ELF-1 (cell line): Measurements from ENCODE around the gene LRRC37B.
"Not testable (repeated sequence)": the region's sequence is repeated elsewhere in the genome, so short reads cannot be mapped to it uniquely, and the experiment has no call there.

Source experiments
- DNase-seq: peaks from one replicate; pipeline ENCODE4 v3.0.0-alpha.2; 2016; ENCODE audit warnings: low read depth, low spot score

Gene LRRC37B

DNA sequence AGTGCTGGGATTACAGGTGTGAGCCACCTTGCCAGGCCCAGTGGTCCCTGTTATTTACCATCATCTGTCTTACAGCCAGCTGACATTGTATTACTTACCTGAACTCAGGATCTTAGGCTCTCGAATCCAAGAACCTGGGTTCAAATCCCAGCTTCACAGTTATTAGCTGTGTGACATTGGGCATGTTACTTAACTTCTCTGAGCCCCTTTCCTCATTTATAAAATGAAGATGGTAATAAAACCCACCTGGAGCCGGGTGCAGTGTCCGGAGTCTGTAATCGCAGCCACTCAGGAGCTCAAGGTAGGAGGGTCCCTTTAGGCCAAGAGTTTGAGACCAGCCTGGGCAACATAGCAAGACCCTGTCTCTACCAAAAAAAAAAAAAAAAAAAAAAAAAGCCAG lies 79.7 kb downstream of the LRRC37B start:
- not testable (repeated sequence) for DNase-seq

DNA sequence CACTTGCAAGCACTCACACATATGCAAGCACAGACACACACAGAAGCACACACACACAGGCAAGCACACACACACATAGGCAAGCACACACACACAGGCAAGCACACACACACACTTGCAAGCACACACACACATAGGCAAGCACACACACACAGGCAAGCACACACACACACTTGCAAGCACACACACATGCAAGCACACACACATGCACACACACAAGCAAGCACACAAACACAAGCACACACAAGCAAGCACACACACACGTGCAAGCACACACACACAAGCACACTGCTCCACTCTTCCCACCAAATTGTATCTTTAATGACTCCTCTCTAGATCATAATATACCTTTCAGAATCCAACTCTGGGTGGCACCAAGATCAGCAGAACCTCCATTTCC lies 84.9 kb downstream of the LRRC37B start:
- DNase-seq = not testable (repeated sequence)

DNA sequence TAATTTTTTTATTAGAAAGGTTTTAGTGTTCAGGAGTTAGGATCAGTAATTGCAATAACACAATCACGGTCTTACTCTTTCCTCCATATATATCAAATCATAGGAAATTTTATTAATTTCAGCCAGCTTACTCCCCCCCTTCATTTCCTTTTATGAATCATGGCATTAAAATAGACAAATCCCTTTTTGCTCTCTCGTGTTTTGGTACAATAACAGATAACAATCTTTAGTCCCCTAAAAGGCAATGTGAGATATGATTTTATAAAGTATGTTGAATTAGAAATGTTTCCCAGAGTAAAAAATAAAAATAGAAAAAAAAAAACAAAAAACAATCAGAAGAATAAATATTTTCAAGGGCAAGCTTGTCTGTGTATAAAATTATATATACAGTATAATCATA lies 92.5 kb downstream of the LRRC37B start:
- no peak for DNase-seq

DNA sequence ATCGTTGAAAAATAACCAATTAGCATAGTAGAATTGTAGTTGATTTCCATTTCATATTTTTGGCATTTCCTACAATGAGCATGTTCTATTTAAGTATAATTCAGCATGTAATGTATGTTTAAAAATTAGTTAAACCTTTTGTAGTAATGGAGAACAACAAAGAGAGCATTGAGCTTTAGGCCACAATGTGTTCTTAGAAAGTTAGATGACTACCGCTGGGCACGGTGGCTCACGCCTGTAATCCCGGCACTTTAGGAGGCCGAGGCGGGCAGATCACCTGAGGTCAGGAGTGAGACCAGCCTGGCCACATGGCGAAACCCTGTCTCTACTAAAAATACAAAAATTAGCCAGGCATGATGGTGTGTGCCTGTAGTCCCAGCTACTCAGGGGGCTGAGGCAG lies 93.1 kb downstream of the LRRC37B start:
- DNase-seq = not testable (repeated sequence)

DNA sequence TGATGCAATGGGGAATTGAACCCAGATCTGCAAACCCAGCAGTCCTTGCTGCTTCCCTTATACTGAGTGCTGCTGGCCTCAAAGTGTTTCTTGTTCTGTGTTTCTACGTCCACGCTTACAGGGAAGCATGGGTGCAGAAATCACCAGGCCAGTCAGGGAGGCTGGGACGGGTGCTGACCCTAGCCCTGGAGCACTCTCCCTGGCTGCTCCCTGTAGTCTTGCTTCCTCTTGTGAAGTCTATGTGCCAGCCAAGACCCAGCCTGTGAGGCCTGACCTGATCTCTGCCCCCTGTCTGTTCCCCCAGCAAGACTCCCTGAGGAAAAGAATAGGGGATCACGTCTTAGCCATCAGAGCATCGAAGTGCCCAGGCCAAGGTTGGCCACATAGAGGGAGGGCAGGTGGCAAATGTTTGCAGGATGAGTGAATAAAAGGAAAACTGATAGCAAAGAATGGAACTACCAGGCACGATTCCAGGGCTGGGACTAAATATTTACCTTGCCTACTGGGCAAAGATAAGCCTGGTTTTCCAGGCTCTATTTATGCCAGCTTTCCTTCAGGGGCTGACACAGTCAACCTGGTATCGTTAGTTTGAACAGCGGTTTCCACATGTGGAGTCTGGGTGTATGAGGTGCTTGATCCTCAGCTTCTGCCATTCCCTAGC lies 93.9 kb downstream of the LRRC37B start:
- no peak for DNase-seq

DNA sequence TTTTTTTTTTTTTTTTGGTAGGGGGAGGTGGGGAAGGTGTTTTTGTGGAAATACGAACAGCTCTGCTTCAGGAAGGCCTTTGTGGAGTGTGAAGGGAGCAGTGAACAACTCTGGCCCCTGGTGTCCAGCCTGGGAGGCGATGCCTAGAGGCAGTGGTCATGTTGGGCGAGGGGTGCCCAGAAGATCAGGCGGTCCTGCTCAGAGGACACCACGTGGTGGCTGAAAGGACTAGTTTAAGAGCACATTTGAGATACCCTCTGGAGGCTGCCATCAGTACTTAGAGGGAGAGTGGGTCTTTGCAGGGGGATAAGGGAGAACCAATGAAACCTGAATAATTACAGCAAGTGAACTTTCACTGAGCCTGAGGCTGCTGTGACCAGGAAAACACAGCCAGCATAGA lies 95.0 kb downstream of the LRRC37B start:
- no peak for DNase-seq

DNA sequence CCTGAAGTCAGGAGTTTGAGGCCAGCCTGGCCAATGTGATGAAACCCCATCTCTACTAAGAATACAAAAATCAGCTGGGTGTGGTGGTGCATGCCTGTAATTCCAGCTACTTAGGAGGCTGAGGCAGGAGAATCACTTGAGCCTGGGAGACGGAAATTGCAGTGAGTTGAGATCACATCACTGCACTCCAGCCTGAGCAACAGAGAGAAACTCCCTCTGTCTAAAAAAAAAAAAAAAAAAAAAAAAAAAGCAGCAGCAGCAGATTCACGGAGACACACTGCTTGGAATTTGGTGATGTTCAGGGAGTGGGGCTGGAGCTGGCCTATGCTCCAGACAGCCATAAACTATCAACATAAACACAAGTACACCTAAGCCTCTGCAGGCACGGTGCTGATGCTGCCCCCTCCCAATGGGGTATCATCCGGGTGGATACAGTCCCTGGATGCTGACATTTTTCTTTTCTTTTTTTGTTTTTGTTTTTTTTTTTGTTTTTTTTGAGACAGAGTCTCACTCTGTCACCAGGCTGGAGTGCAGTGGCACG lies 95.5 kb downstream of the LRRC37B start:
- peak; percentile 27 for DNase-seq
